ENCODE measurements around the gene FTO.

- TF ChIP-seq CTCF (IDR thresholded peaks at IDR 0.05) (no peak), POLR2A (IDR thresholded peaks at IDR 0.05) (no peak)
Observed at GRCh38 chr16:53844804-53845203, 140.8 kb downstream of the FTO start.

Measured in prostate gland (tissue), 2 donors.